Activated CD8-positive, alpha-beta T cell treated with anti-CD3 and anti-CD28 coated beads, Interleukin-2, amount 10 ng/mL, durations not matched to agents 7 days and 5 days (primary cell): Measurements from ENCODE around the gene TMPRSS11F. TPM values are rescaled to one million over a fixed set of nuclear protein-coding genes. Genes with fewer than 3 reads are reported as not detected.
"Not testable (repeated sequence)": the region's sequence is repeated elsewhere in the genome, so short reads cannot be mapped to it uniquely, and the experiment has no call there.

Experiments used
- ATAC-seq: fragments of 150-1000 bp; cut with Tn5 transposase; one replicate; pipeline ENCODE4 v1.10.0; 2021; ENCODE audit warnings: moderate library complexity
- CTCF ChIA-PET: fragments of 350-600 bp; sonication (Branson Sonifier 250); formaldehyde crosslinking; loops from one replicate; lab custom pipeline; 2021; ENCODE audit warnings: antibody characterized with exemption; lab: Charles Lee
- POLR2A ChIA-PET: fragments of 350-600 bp; sonication (Branson Sonifier 250); formaldehyde crosslinking; loops from one replicate; lab custom pipeline; 2021; ENCODE audit warnings: antibody characterized with exemption; lab: Charles Lee
- DNase-seq: peaks from one replicate; pipeline ENCODE4 v3.0.0-alpha.2; 2020
- H3K27ac Mint-ChIP-seq: one replicate; pipeline ENCODE4 v1.8.0; 2021; ENCODE audit warnings: mild to moderate bottlenecking, mixed read lengths
- H3K27me3 Mint-ChIP-seq: one replicate; pipeline ENCODE4 v1.8.0; 2021; ENCODE audit warnings: low read depth, mixed read lengths
- H3K36me3 Mint-ChIP-seq: one replicate; pipeline ENCODE4 v1.8.0; 2021; ENCODE audit warnings: low read depth, mixed read lengths
- H3K4me1 Mint-ChIP-seq: one replicate; pipeline ENCODE4 v1.8.0; 2021; ENCODE audit warnings: low read depth, mixed read lengths
- H3K4me3 Mint-ChIP-seq: one replicate; pipeline ENCODE4 v1.8.0; 2021; ENCODE audit warnings: mild to moderate bottlenecking, mixed read lengths
- H3K9me3 Mint-ChIP-seq: one replicate; pipeline ENCODE4 v1.8.0; 2022; ENCODE audit warnings: mixed read lengths; ENCODE audit not compliant: insufficient read depth
- total RNA-seq, 2 experiments: library from RNA; stranded (reverse); gene quantifications; one replicate each; pipeline ENCODE4 v1.2.3, GENCODE V29; 2021

Gene TMPRSS11F
- not detected for total RNA-seq

GRCh38 chr4:68129793-68130192 lies at the start of gene TMPRSS11F:
Gene TMPRSS11F, minus strand, starts transcription at chr4:68129869. Its CDS starts 49 bp downstream, at chr4:68129820.
- no peak for DNase-seq
- POLR2A ChIA-PET, result no interaction called here

GRCh38 chr4:68176904-68177303 lies 47.2 kb upstream of the TMPRSS11F start:
- Mint-ChIP-seq H3K4me1 (no peaks in the 10 kb centered on the region), H3K36me3 (no peaks in the 10 kb centered on the region), H3K27me3 (peaks cover 6% of the 10 kb centered on the region), H3K4me3 (no peak overlapping the region), H3K9me3 (no peaks in the 10 kb centered on the region), H3K27ac (no peak overlapping the region)
- DNase-seq (no peak), ATAC-seq (no peak)
- ChIA-PET CTCF (interaction anchor here (1.5 kb wide), 1 partner anchor 13 kb away, joined by 3 read pairs; no protein-coding TSS in a partner anchor), POLR2A (no interaction called here)

More at GRCh38 chr4:68129793-68130192, at the start of gene TMPRSS11F:
- peaks cover 2% of the 10 kb centered on the region for H3K27me3 Mint-ChIP-seq
- H3K36me3 Mint-ChIP-seq, result no peaks in the 10 kb centered on the region
- no peak within 1 kb of the TSS for H3K4me3 Mint-ChIP-seq
- H3K9me3 Mint-ChIP-seq, result no peaks in the 10 kb centered on the region
- no peak within 1 kb of the TSS for H3K27ac Mint-ChIP-seq
- H3K4me1 Mint-ChIP-seq, result no peaks in the 10 kb centered on the region
- CTCF ChIA-PET, result no interaction called here
- no peak for ATAC-seq

GRCh38 chr4:68176500-68176899 lies 46.8 kb upstream of the TMPRSS11F start:
- CTCF ChIA-PET, result interaction anchor here (0.8 to 1.5 kb wide), 4 partner anchors 13 to 265 kb away, joined by 3 read pairs; no protein-coding TSS in a partner anchor
- peaks cover 6% of the 10 kb centered on the region for H3K27me3 Mint-ChIP-seq
- no peak for DNase-seq
- no peak for ATAC-seq
- H3K27ac Mint-ChIP-seq, result no peak overlapping the region
- no peak overlapping the region for H3K4me3 Mint-ChIP-seq
- no peaks in the 10 kb centered on the region for H3K9me3 Mint-ChIP-seq
- no peaks in the 10 kb centered on the region for H3K36me3 Mint-ChIP-seq
- POLR2A ChIA-PET, result interaction anchor here (0.6 kb wide), 1 partner anchor 156 kb away, joined by 3 read pairs; no protein-coding TSS in a partner anchor
- H3K4me1 Mint-ChIP-seq, result no peaks in the 10 kb centered on the region

- ChIA-PET POLR2A (interaction anchor here (0.6 kb wide), 1 partner anchor 157 kb away, joined by 3 read pairs; no protein-coding TSS in a partner anchor), CTCF (interaction anchor here (0.8 to 1.5 kb wide), 4 partner anchors 14 to 264 kb away, joined by 3 read pairs; no protein-coding TSS in a partner anchor)
- ATAC-seq (peak; percentile 68), DNase-seq (peak; percentile 58)
- Mint-ChIP-seq H3K27me3 (peaks cover 6% of the 10 kb centered on the region), H3K4me3 (no peak overlapping the region), H3K36me3 (no peaks in the 10 kb centered on the region), H3K27ac (no peak overlapping the region), H3K9me3 (no peaks in the 10 kb centered on the region), H3K4me1 (no peaks in the 10 kb centered on the region)
Observed at GRCh38 chr4:68175562-68176155, 46.0 kb upstream of the TMPRSS11F start.

GRCh38 chr4:68174389-68174788 lies 44.7 kb upstream of the TMPRSS11F start:
- POLR2A ChIA-PET, H3K27ac Mint-ChIP-seq, H3K4me3 Mint-ChIP-seq, H3K36me3 Mint-ChIP-seq, DNase-seq, H3K9me3 Mint-ChIP-seq, H3K27me3 Mint-ChIP-seq, H3K4me1 Mint-ChIP-seq, ATAC-seq: not testable (repeated sequence)
- CTCF ChIA-PET, result interaction anchor here (0.7 to 1.4 kb wide), 2 partner anchors 180 to 187 kb away, joined by 3 read pairs; no protein-coding TSS in a partner anchor

- H3K36me3 Mint-ChIP-seq, DNase-seq, ATAC-seq, H3K4me1 Mint-ChIP-seq, CTCF ChIA-PET, POLR2A ChIA-PET, H3K27ac Mint-ChIP-seq, H3K4me3 Mint-ChIP-seq, H3K9me3 Mint-ChIP-seq, H3K27me3 Mint-ChIP-seq: not testable (repeated sequence)
Observed at GRCh38 chr4:68172147-68172546, 42.5 kb upstream of the TMPRSS11F start.

GRCh38 chr4:68167706-68168105 lies 38.0 kb upstream of the TMPRSS11F start:
- DNase-seq (no peak), ATAC-seq (no peak)
- ChIA-PET CTCF (no interaction called here), POLR2A (no interaction called here)
- no peaks in the 10 kb centered on the region for H3K4me1 Mint-ChIP-seq
- H3K36me3 Mint-ChIP-seq, result no peaks in the 10 kb centered on the region
- no peak overlapping the region for H3K27ac Mint-ChIP-seq
- H3K4me3 Mint-ChIP-seq, result no peak overlapping the region
- no peaks in the 10 kb centered on the region for H3K9me3 Mint-ChIP-seq
- H3K27me3 Mint-ChIP-seq, result peaks cover 4% of the 10 kb centered on the region

- POLR2A ChIA-PET, result no interaction called here
- CTCF ChIA-PET, result no interaction called here
- H3K27ac Mint-ChIP-seq, result no peak overlapping the region
- DNase-seq (no peak), ATAC-seq (no peak)
- no peaks in the 10 kb centered on the region for H3K9me3 Mint-ChIP-seq
- peaks cover 4% of the 10 kb centered on the region for H3K27me3 Mint-ChIP-seq
- H3K4me1 Mint-ChIP-seq, result no peaks in the 10 kb centered on the region
- no peaks in the 10 kb centered on the region for H3K36me3 Mint-ChIP-seq
- no peak overlapping the region for H3K4me3 Mint-ChIP-seq
Observed at GRCh38 chr4:68167166-68167565, 37.5 kb upstream of the TMPRSS11F start.

- H3K36me3 Mint-ChIP-seq, result no peaks in the 10 kb centered on the region
- no peak overlapping the region for H3K27ac Mint-ChIP-seq
- POLR2A ChIA-PET, result interaction anchor here (0.6 kb wide), 1 partner anchor 57 kb away, joined by 3 read pairs; no protein-coding TSS in a partner anchor
- no peak for ATAC-seq
- CTCF ChIA-PET, result no interaction called here
- H3K27me3 Mint-ChIP-seq, result peaks cover 4% of the 10 kb centered on the region
- no peak for DNase-seq
- H3K9me3 Mint-ChIP-seq, result no peaks in the 10 kb centered on the region
- no peak overlapping the region for H3K4me3 Mint-ChIP-seq
- H3K4me1 Mint-ChIP-seq, result no peaks in the 10 kb centered on the region
Observed at GRCh38 chr4:68163754-68164153, 34.1 kb upstream of the TMPRSS11F start.

- no peaks in the 10 kb centered on the region for H3K4me1 Mint-ChIP-seq
- no peaks in the 10 kb centered on the region for H3K36me3 Mint-ChIP-seq
- POLR2A ChIA-PET, result no interaction called here
- H3K9me3 Mint-ChIP-seq, result no peaks in the 10 kb centered on the region
- no peak overlapping the region for H3K4me3 Mint-ChIP-seq
- no peak for ATAC-seq
- peaks cover 2% of the 10 kb centered on the region for H3K27me3 Mint-ChIP-seq
- no peak overlapping the region for H3K27ac Mint-ChIP-seq
- CTCF ChIA-PET, result no interaction called here
- no peak for DNase-seq
Observed at GRCh38 chr4:68162196-68162595, 32.5 kb upstream of the TMPRSS11F start.

- CTCF ChIA-PET, result no interaction called here
- Mint-ChIP-seq H3K4me3 (no peak overlapping the region), H3K27ac (no peak overlapping the region), H3K36me3 (no peaks in the 10 kb centered on the region), H3K27me3 (no peaks in the 10 kb centered on the region), H3K9me3 (no peaks in the 10 kb centered on the region), H3K4me1 (no peaks in the 10 kb centered on the region)
- ATAC-seq (no peak), DNase-seq (no peak)
- POLR2A ChIA-PET, result no interaction called here
Observed at GRCh38 chr4:68152411-68152810, 22.7 kb upstream of the TMPRSS11F start.

- no peaks in the 10 kb centered on the region for H3K4me1 Mint-ChIP-seq
- ATAC-seq, result no peak
- CTCF ChIA-PET, result no interaction called here
Observed at GRCh38 chr4:68148800-68149685, 19.4 kb upstream of the TMPRSS11F start.

More at GRCh38 chr4:68148800-68149685, 19.4 kb upstream of the TMPRSS11F start:
- Mint-ChIP-seq H3K36me3 (no peaks in the 10 kb centered on the region), H3K27me3 (no peaks in the 10 kb centered on the region), H3K27ac (no peak overlapping the region), H3K4me3 (no peak overlapping the region), H3K9me3 (no peaks in the 10 kb centered on the region)
- DNase-seq, result no peak
- POLR2A ChIA-PET, result no interaction called here
